HepG2 (cell line): Measurements from ENCODE around the gene IL17A. TPM values are rescaled to one million over a fixed set of nuclear protein-coding genes. Genes with fewer than 3 reads are reported as not detected.

ENCODE experiments used
- ATAC-seq: fragments of 200-7000 bp; cut with Tn5 transposase; 3 replicates; pipeline ENCODE4 v1.9.1; 2020; ENCODE audit warnings: mild to moderate bottlenecking, moderate library complexity
- BruUV-seq: library from RNA; stranded (reverse); fragments of 400-500 nt; replicated peaks from 2 replicates; lab custom pipeline; 2021; lab: Mats Ljungman, UMichigan
- CTCF ChIA-PET: fragments of 300-600 bp; formaldehyde crosslinking; extraction: SDS; loops from one replicate; lab custom pipeline; 2021; ENCODE audit warnings: low total read pairs, inconsistent platforms, low intra/inter-chr PET ratio; lab: Yijun Ruan, JAX
- POLR2A ChIA-PET: fragments of 350-600 bp; sonication (Branson Sonifier 250); formaldehyde crosslinking; loops from one replicate; lab custom pipeline; 2020; ENCODE audit warnings: antibody characterized with exemption, inconsistent platforms; lab: Yijun Ruan, JAX
- DNase-seq: peaks from one replicate; pipeline ENCODE4 v3.0.0-alpha.2; 2015; ENCODE audit warnings: low spot score
- FAIRE-seq: peaks from 3 replicates; lab custom pipeline; 2011; peaks lifted over from hg19 to GRCh38; lab: Jason Lieb, UNC
- H2AFZ ChIP-seq: one replicate; pipeline ENCODE4 v1.6.1; 2011; ENCODE audit warnings: low read length, inconsistent platforms
- H3K27ac ChIP-seq: fragments of 300-600 bp; 3 replicates; pipeline ENCODE4 v1.8.0; 2011; ENCODE audit warnings: mixed run types, mild to moderate bottlenecking, mixed read lengths, low read length, inconsistent platforms; ENCODE audit not compliant: insufficient read depth; ENCODE audit errors: extremely low read length
- H3K27me3 ChIP-seq, 2 experiments: fragments of 200-600 bp in 1 of 2; 2 replicates in 1 of 2; 3 replicates in 1 of 2; pipeline versions ENCODE4 v1.6.0 to v1.8.0; 2011; ENCODE audit warnings: low read length in 2 of 2, mild to moderate bottlenecking in 2 of 2, moderate library complexity in 2 of 2, inconsistent platforms in 1 of 2; ENCODE audit not compliant: insufficient read depth in 2 of 2, control insufficient read depth in 1 of 2
- H3K36me3 ChIP-seq, 2 experiments: fragments of 200-600 bp in 1 of 2; replicated peaks in 1 of 2; 2 replicates in 1 of 2; 3 replicates in 1 of 2; pipeline versions ENCODE4 v1.5.1 to v1.8.0; 2011; ENCODE audit warnings: low read length in 2 of 2, inconsistent platforms in 1 of 2; ENCODE audit not compliant: insufficient read depth in 2 of 2, control insufficient read depth in 1 of 2
- H3K4me1 ChIP-seq: 2 replicates; pipeline ENCODE4 v1.5.1; 2012; ENCODE audit warnings: low read length, inconsistent platforms; ENCODE audit not compliant: insufficient read depth
- H3K4me2 ChIP-seq: 2 replicates; pipeline ENCODE4 v1.6.0; 2011; ENCODE audit warnings: low read depth, low read length, inconsistent platforms
- H3K4me3 ChIP-seq, 3 experiments: fragments of 200-600 bp in 1 of 3; sonication (generic), shearing (Covaris generic) in 1 of 3; replicated peaks in 1 of 3; 2 replicates each; pipeline ENCODE4 v1.5.1; 2011 to 2016; ENCODE audit warnings: low read length in 3 of 3, inconsistent platforms in 2 of 3, low read depth in 2 of 3, mild to moderate bottlenecking in 2 of 3, control low read depth in 1 of 3, mixed read lengths in 1 of 3; ENCODE audit not compliant: insufficient read depth in 1 of 3
- H3K79me2 ChIP-seq: one replicate; pipeline ENCODE4 v1.6.1; 2011; ENCODE audit warnings: low read length, inconsistent platforms; ENCODE audit not compliant: insufficient read depth
- H3K9ac ChIP-seq: 2 replicates; pipeline ENCODE4 v1.6.0; 2011; ENCODE audit warnings: mild to moderate bottlenecking, low read depth, low read length, inconsistent platforms; ENCODE audit not compliant: insufficient read depth
- H3K9me3 ChIP-seq: 2 replicates; pipeline ENCODE4 v1.5.1; 2012; ENCODE audit warnings: mild to moderate bottlenecking, low read length
- H4K20me1 ChIP-seq: 2 replicates; pipeline ENCODE4 v1.6.0; 2011; ENCODE audit warnings: inconsistent platforms, mild to moderate bottlenecking, low read length, moderate library complexity; ENCODE audit not compliant: insufficient read depth
- ZSCAN31 ChIP-seq: sonication (generic); formaldehyde crosslinking; IDR thresholded peaks from 2 replicates; pipeline ENCODE4 v1.5.0; 2020; ENCODE audit warnings: low read depth, mild to moderate bottlenecking, missing genetic modification reagents
- WGBS: methylation state at CpG from one replicate; pipeline ENCODE4 v1.1.6; 2017; ENCODE audit warnings: low lambda C conversion rate; 5-methylcytosine and 5-hydroxymethylcytosine counted together
- in situ Hi-C: cut with HindIII; loops from 2 replicates; pipeline ENCODE4 v1.10.0; 2017; ENCODE audit warnings: low pct_unique_long_range_greater_than_20kb; ENCODE audit not compliant: extremely low pct_ligation_motif_present
- intact Hi-C: fragments of 100-400 bp; cut with micrococcal nuclease; formaldehyde crosslinking; loops from one replicate; pipeline ENCODE4 v1.10.0; 2022; ENCODE audit not compliant: unreplicated experiment
- polyA plus RNA-seq, 8 experiments: library from polyadenylated mRNA; depleted of rRNA in 3 of 8; stranded (reverse) in 7 of 8; unstranded in 1 of 8; fragments of >200 nt; fragmentation: Illumina TruSeq in 4 of 8; extraction: Trizol in 4 of 8; gene quantifications; 2 replicates each; pipeline versions ENCODE4 v1.2.1 to v1.2.3, GENCODE V29; 2011 to 2016; ENCODE audit warnings: low read depth in 4 of 8, missing spikeins in 1 of 8, mixed read lengths in 1 of 8; ENCODE audit not compliant: insufficient read depth in 1 of 8
- total RNA-seq, 5 experiments: library from RNA; depleted of rRNA; stranded (reverse); fragments of >200 nt; fragmentation: Illumina TruSeq; extraction: Trizol; gene quantifications; 2 replicates each; pipeline ENCODE4 v1.2.3, GENCODE V29; 2016; ENCODE audit warnings: low read depth in 1 of 5
- TF ChIP-seq, protein P1 (sequence below): sonication (generic); formaldehyde crosslinking; IDR thresholded peaks from 2 replicates; pipeline ENCODE4 v1.4.0; 2020; ENCODE audit warnings: missing genetic modification reagents, mild to moderate bottlenecking, borderline replicate concordance
- TF ChIP-seq, protein P2 (sequence below): sonication (generic); formaldehyde crosslinking; IDR thresholded peaks from 2 replicates; pipeline ENCODE4 v1.8.1; 2023; ENCODE audit warnings: mild to moderate bottlenecking, missing genetic modification reagents

IL17A gene
- total and polyA plus RNA-seq, 2 of the 13 experiments (the other 11 are each of a cell fraction or from before 2014, with no cell fraction given): not detected

DNA sequence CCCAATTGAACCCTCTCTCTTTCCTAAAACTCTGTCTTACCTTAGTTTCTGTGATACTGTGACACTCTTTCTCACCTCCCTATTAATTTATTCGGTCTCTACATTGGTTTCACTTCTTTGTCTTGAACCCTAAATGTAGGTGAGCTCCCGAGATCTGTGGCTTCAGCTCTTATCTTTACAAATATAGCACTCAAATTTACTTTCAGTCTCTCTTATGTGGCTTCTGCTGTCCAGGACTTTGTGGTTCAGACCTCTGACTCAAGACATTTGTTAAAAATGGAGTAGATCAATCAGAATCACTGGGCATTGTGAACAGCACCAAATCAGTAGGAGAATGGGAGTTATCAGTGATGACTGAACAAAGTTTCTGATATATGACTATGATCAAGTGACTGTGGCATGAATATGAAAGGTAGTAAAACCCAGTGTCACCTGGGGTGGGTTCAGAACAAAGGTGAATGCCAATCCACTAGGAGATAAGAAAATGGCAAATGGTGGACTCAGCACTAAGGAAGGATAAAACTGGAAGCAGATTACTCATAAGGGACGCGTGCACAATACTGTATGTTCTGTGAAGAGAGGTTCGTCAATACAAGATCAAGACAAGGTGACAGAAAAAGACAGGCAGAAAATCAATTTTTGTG is 30.9 kb downstream of the IL17A start:
- Histone ChIP-seq H3K9me3 (no peaks in the 10 kb centered on the region), H3K79me2 (no peaks in the 10 kb centered on the region), H4K20me1 (no peaks in the 10 kb centered on the region), H3K36me3 (no peaks in the 10 kb centered on the region), H3K4me1 (peaks cover 17% of the 10 kb centered on the region), H3K4me3 (no peak overlapping the region), H3K9ac (no peak overlapping the region), H2AFZ (no peak overlapping the region), H3K27me3 (peaks cover 0 to 7% of the 10 kb centered on the region in 2 experiments; a peak in 1 of 5 replicates), H3K27ac (no peak overlapping the region), H3K4me2 (no peak overlapping the region)
- ATAC-seq (no peak), DNase-seq (no peak), FAIRE-seq (no peak)
- 45% methylated on average over 5 of the region's 5 CpGs for WGBS
- POLR2A ChIA-PET: no interaction called here
- no TSS peak for BruUV-seq
- in situ Hi-C loops (no loop called here), intact Hi-C loops (no loop called here)
- TF ChIP-seq ZSCAN31 (CRISPR knock-in tag): no peak
- TF ChIP-seq, all 625 proteins: peak for 0
- CTCF ChIA-PET: no interaction called here

DNA sequence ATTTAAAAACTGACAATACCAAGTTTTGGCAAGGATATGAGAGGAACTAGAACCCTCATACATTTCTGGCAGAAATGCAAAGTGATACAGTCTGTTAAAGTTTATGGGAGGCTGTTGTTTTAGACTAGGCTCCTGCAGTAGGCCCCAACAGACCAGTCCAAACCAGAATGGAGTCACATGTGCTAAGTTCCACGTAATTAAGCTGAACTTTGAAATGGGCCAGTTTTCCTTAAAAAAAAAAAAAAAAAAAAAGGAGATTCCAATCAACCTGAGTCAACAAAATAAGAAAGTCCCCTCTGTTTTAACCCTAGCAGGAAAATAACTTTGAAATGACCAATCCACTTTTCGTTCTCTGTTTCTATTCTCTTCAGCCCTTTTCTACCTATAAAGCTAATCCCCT is 31.6 kb downstream of the IL17A start:
- FAIRE-seq (no peak), DNase-seq (peak; percentile 7), ATAC-seq (peak; percentile 42; the same call in 1 of the 3 replicates)
- H3K79me2 ChIP-seq: no peaks in the 10 kb centered on the region
- CTCF ChIA-PET: no interaction called here
- WGBS: 3% methylated on average over 2 of the region's 2 CpGs
- TF ChIP-seq, protein P1, sequence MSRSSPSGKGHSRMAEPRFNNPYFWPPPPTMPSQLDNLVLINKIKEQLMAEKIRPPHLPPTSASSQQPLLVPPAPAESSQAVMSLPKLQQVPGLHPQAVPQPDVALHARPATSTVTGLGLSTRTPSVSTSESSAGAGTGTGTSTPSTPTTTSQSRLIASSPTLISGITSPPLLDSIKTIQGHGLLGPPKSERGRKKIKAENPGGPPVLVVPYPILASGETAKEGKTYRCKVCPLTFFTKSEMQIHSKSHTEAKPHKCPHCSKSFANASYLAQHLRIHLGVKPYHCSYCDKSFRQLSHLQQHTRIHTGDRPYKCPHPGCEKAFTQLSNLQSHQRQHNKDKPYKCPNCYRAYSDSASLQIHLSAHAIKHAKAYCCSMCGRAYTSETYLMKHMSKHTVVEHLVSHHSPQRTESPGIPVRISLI (CRISPR knock-in tag): peak; percentile 54; the same call in 1 of the 2 replicates
- TF ChIP-seq, protein P2, sequence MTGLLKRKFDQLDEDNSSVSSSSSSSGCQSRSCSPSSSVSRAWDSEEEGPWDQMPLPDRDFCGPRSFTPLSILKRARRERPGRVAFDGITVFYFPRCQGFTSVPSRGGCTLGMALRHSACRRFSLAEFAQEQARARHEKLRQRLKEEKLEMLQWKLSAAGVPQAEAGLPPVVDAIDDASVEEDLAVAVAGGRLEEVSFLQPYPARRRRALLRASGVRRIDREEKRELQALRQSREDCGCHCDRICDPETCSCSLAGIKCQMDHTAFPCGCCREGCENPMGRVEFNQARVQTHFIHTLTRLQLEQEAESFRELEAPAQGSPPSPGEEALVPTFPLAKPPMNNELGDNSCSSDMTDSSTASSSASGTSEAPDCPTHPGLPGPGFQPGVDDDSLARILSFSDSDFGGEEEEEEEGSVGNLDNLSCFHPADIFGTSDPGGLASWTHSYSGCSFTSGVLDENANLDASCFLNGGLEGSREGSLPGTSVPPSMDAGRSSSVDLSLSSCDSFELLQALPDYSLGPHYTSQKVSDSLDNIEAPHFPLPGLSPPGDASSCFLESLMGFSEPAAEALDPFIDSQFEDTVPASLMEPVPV (CRISPR knock-in tag): no peak
- no peak overlapping the region for H3K9ac ChIP-seq
- no peaks in the 10 kb centered on the region for H3K9me3 ChIP-seq
- H4K20me1 ChIP-seq: no peaks in the 10 kb centered on the region
- H3K4me3 ChIP-seq: no peak overlapping the region
- POLR2A ChIA-PET: no interaction called here
- peaks cover 17% of the 10 kb centered on the region for H3K4me1 ChIP-seq
- no peak overlapping the region for H2AFZ ChIP-seq
- no TSS peak for BruUV-seq
- H3K27ac ChIP-seq: no peak overlapping the region
- in situ Hi-C loops: no loop called here
- no peak overlapping the region for H3K4me2 ChIP-seq
- no peaks in the 10 kb centered on the region for H3K36me3 ChIP-seq
- intact Hi-C loops: no loop called here
- H3K27me3 ChIP-seq: peaks cover 0 to 2% of the 10 kb centered on the region in 2 experiments; a peak in 1 of 5 replicates
